ENCODE measurements around the gene TPX2. TPM values are rescaled to one million over a fixed set of nuclear protein-coding genes. Genes with fewer than 3 reads are reported as not detected.

TPX2 gene
- total RNA-seq, 2 donors from 2014 or later, result 21.8 to 74.5 TPM

- TF ChIP-seq, protein P1, sequence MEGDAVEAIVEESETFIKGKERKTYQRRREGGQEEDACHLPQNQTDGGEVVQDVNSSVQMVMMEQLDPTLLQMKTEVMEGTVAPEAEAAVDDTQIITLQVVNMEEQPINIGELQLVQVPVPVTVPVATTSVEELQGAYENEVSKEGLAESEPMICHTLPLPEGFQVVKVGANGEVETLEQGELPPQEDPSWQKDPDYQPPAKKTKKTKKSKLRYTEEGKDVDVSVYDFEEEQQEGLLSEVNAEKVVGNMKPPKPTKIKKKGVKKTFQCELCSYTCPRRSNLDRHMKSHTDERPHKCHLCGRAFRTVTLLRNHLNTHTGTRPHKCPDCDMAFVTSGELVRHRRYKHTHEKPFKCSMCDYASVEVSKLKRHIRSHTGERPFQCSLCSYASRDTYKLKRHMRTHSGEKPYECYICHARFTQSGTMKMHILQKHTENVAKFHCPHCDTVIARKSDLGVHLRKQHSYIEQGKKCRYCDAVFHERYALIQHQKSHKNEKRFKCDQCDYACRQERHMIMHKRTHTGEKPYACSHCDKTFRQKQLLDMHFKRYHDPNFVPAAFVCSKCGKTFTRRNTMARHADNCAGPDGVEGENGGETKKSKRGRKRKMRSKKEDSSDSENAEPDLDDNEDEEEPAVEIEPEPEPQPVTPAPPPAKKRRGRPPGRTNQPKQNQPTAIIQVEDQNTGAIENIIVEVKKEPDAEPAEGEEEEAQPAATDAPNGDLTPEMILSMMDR (IDR thresholded peaks at IDR 0.05), result no peak
- Histone ChIP-seq H3K4me3 (no peak overlapping the region), H3K9me3 (no peaks in the 10 kb centered on the region), H3K9ac (ENCODE audit: low read depth in 2 of 2, low read length in 2 of 2) (no peak overlapping the region), H3K27ac (no peak overlapping the region), H3K36me3 (no peaks in the 10 kb centered on the region), H3K4me1 (no peaks in the 10 kb centered on the region), H3K27me3 (no peaks in the 10 kb centered on the region)
- DNase-seq, result no peak
- intact Hi-C loops (cut with DNase I), result loop anchor here (5.0 kb wide), 1 partner anchor 212 kb away; no protein-coding TSS in a partner anchor
These were observed 81.1 kb downstream of the TPX2 start for GRCh38 chr20:31820228-31820627.

GRCh38 chr20:31821427-31821826, 82.3 kb downstream of the TPX2 start:
- Histone ChIP-seq H3K27ac (no peak overlapping the region), H3K9ac (ENCODE audit: low read depth in 2 of 2, low read length in 2 of 2) (no peak overlapping the region), H3K4me3 (no peak overlapping the region), H3K9me3 (no peaks in the 10 kb centered on the region), H3K27me3 (no peaks in the 10 kb centered on the region), H3K36me3 (no peaks in the 10 kb centered on the region), H3K4me1 (no peaks in the 10 kb centered on the region)
- no peak for DNase-seq
- intact Hi-C loops (cut with DNase I), result loop anchor here (5.0 kb wide), 1 partner anchor 211 kb away; no protein-coding TSS in a partner anchor
- TF ChIP-seq, protein P1 (IDR thresholded peaks at IDR 0.05), result no peak

GRCh38 chr20:31822421-31823330, 83.6 kb downstream of the TPX2 start:
- Histone ChIP-seq H3K4me3 (no peak overlapping the region), H3K27ac (no peak overlapping the region), H3K36me3 (no peaks in the 10 kb centered on the region), H3K9ac (ENCODE audit: low read depth in 2 of 2, low read length in 2 of 2) (no peak overlapping the region), H3K4me1 (no peaks in the 10 kb centered on the region), H3K9me3 (no peaks in the 10 kb centered on the region), H3K27me3 (no peaks in the 10 kb centered on the region)
- DNase-seq, result peak; percentile 66
- intact Hi-C loops (cut with DNase I), result loop anchor here (2.0 to 5.0 kb wide), 2 partner anchors 210 to 270 kb away; no protein-coding TSS in a partner anchor
- TF ChIP-seq, protein P1 (IDR thresholded peaks at IDR 0.05), result peak; percentile 98

- TF ChIP-seq, protein P1 (IDR thresholded peaks at IDR 0.05), result no peak
- Histone ChIP-seq H3K9ac (ENCODE audit: low read depth in 2 of 2, low read length in 2 of 2) (no peak overlapping the region), H3K27ac (no peak overlapping the region), H3K9me3 (no peaks in the 10 kb centered on the region), H3K4me1 (no peaks in the 10 kb centered on the region), H3K36me3 (no peaks in the 10 kb centered on the region), H3K27me3 (no peaks in the 10 kb centered on the region), H3K4me3 (no peak overlapping the region)
- intact Hi-C loops (cut with DNase I), result loop anchor here (2.0 to 5.0 kb wide), 2 partner anchors 209 to 269 kb away; no protein-coding TSS in a partner anchor
- no peak for DNase-seq
These were observed 84.5 kb downstream of the TPX2 start for GRCh38 chr20:31823360-31824124.

GRCh38 chr20:31824125-31824485, 85.0 kb downstream of the TPX2 start:
- TF ChIP-seq, protein P1 (IDR thresholded peaks at IDR 0.05), result no peak

More at GRCh38 chr20:31824125-31824485, 85.0 kb downstream of the TPX2 start:
- no peak for DNase-seq
- Histone ChIP-seq H3K9me3 (no peaks in the 10 kb centered on the region), H3K9ac (ENCODE audit: low read depth in 2 of 2, low read length in 2 of 2) (no peak overlapping the region), H3K36me3 (no peaks in the 10 kb centered on the region), H3K27ac (no peak overlapping the region), H3K27me3 (no peaks in the 10 kb centered on the region), H3K4me1 (no peaks in the 10 kb centered on the region), H3K4me3 (no peak overlapping the region)
- intact Hi-C loops (cut with DNase I), result loop anchor here (5.0 kb wide), 1 partner anchor 208 kb away; no protein-coding TSS in a partner anchor

All from colonic mucosa (tissue), 4 donors.